Stimulated activated CD4-positive, alpha-beta T cell treated with anti-CD3 and anti-CD28 coated beads, Interleukin-15, amount 100 ng/mL, for 24 hours (primary cell): ENCODE results near the gene GAP43.

Experiments used
- DNase-seq: peaks from one replicate; pipeline ENCODE4 v3.0.0-alpha.2; 2020

GAP43 gene

GRCh38 chr3:115623044-115623868 lies at the start of gene GAP43:
Gene GAP43, plus strand, starts transcription at chr3:115623510. Its CDS starts 180 bp downstream, at chr3:115623690.
- DNase-seq, result no peak

GRCh38 chr3:115576325-115576875 lies 46.9 kb upstream of the GAP43 start:
- DNase-seq, result no peak

GRCh38 chr3:115577000-115577399 lies 46.3 kb upstream of the GAP43 start:
- no peak for DNase-seq

GRCh38 chr3:115578331-115578730 lies 45.0 kb upstream of the GAP43 start:
- no peak for DNase-seq

GRCh38 chr3:115580566-115580965 lies 42.7 kb upstream of the GAP43 start:
- DNase-seq, result no peak

- peak; percentile 4 for DNase-seq
Observed at GRCh38 chr3:115581362-115582135, 41.8 kb upstream of the GAP43 start.

GRCh38 chr3:115588201-115589115 lies 34.9 kb upstream of the GAP43 start:
- DNase-seq, result no peak

GRCh38 chr3:115590873-115591272 lies 32.4 kb upstream of the GAP43 start:
- DNase-seq, result no peak

- DNase-seq, result no peak
Observed at GRCh38 chr3:115595611-115596275, 27.6 kb upstream of the GAP43 start.

GRCh38 chr3:115598216-115598615 lies 25.1 kb upstream of the GAP43 start:
- DNase-seq, result no peak

- no peak for DNase-seq
Observed at GRCh38 chr3:115602194-115602593, 21.1 kb upstream of the GAP43 start.

GRCh38 chr3:115611630-115612029 lies 11.7 kb upstream of the GAP43 start:
- no peak for DNase-seq

- no peak for DNase-seq
Observed at GRCh38 chr3:115615001-115615814, 8.1 kb upstream of the GAP43 start.

GRCh38 chr3:115616461-115616860 lies 6.8 kb upstream of the GAP43 start:
- peak; percentile 32 for DNase-seq

- no peak for DNase-seq
Observed at GRCh38 chr3:115617591-115617990, 5.7 kb upstream of the GAP43 start.

GRCh38 chr3:115624029-115624741 lies 875 bp downstream of the GAP43 start:
- no peak for DNase-seq

- DNase-seq, result no peak
Observed at GRCh38 chr3:115624901-115625300, 1.6 kb downstream of the GAP43 start.

GRCh38 chr3:115626006-115626409 lies 2.7 kb downstream of the GAP43 start:
- no peak for DNase-seq

- DNase-seq, result no peak
Observed at GRCh38 chr3:115626721-115627120, 3.4 kb downstream of the GAP43 start.
